Measurements from ENCODE around the gene TBC1D24.
A peak's percentile ranks its signal among the peaks of the same experiment; 100 is the strongest.
"Not testable (repeated sequence)": the region's sequence is repeated elsewhere in the genome, so short reads cannot be mapped to it uniquely, and the experiment has no call there.

Gene TBC1D24

DNA sequence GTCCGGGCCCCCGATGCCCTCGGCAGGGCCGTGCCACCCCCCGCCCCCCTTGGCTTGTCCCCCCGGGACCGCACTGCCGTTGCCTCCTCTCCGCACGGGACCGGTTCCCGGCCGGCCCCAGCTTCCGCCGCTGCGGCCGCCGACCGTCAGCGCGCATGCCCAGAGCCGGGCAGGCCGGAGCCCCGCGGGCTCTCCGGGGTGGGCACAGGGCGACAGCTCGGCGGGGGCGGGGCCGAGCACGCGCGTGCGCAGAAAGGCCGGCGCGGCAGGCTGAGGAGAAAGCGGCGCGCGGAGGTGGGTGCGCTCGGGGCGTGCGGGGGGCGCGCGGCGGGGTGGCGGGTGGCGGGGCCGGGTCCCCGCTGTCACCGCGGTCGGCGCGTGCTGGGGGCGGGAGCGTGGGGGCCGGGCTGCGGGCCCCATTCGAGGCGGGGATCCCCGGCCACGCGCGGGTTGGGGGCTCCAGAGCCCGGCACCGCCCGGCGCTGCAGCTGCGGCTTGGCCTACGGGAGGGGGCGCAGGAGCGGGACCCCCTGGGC is at the start of gene TBC1D24:
TBC1D24 (plus strand) TSS at position 251 of the 536 bp plus-strand sequence. CDS start 21,022 bp downstream, outside the sequence.
- peak; percentile 72 for DNase-seq

GRCh38 chr16:2425825-2426430 is 49.0 kb upstream of the TBC1D24 start:
- DNase-seq, result no peak

- no peak for DNase-seq
Measured at GRCh38 chr16:2426941-2427361, 48.0 kb upstream of the TBC1D24 start.

GRCh38 chr16:2427526-2427925 is 47.4 kb upstream of the TBC1D24 start:
- no peak for DNase-seq

DNA sequence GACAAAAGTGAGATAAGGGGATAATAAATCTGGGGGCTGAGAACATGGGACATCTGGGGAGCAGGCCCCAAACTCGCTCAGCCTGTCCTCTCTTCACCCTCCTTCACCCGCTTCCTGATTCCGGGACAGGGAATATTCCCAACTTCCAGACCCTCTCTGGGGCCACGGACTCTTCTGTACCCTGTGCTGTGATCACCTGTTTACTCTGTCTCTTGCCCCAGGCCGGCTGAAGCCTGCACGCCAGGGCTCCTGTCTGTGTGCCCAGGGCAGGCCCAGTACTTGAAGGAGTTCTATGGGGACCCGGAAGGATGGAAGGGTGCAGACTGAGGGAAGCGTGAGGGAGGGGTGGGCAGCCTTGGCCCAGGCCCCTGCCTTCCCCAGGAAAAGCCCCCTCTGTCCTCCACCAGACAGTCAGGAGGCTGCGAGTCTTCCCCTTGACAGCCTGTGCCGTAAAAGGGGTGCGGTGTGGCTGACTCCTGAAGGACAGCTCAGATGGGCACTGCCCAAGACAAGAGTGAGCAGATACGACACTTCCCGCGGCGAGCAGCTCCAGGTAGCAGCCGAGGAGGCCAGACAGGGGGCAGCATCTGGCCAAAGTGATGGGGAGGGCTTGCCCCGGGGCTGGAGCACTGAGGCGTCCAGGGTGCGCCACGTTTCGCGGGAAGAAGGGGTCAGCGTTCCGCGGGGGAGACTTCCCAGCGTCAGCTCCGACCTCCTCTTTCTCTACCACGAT is 46.7 kb upstream of the TBC1D24 start:
- DNase-seq, result no peak

DNA sequence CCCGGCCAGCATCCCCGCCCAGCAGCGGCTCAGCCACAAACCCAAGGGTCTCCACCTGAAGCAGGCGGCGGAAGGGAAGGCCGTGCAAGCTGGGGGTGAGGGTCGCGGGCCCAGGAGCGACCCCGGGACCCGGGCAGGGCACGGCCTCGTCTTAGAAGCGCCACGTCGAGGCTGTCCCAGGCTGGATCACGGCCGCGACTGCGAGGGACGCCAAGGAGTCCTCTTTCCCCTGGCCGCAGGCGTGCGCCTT is 46.2 kb upstream of the TBC1D24 start:
- DNase-seq, result no peak

DNA sequence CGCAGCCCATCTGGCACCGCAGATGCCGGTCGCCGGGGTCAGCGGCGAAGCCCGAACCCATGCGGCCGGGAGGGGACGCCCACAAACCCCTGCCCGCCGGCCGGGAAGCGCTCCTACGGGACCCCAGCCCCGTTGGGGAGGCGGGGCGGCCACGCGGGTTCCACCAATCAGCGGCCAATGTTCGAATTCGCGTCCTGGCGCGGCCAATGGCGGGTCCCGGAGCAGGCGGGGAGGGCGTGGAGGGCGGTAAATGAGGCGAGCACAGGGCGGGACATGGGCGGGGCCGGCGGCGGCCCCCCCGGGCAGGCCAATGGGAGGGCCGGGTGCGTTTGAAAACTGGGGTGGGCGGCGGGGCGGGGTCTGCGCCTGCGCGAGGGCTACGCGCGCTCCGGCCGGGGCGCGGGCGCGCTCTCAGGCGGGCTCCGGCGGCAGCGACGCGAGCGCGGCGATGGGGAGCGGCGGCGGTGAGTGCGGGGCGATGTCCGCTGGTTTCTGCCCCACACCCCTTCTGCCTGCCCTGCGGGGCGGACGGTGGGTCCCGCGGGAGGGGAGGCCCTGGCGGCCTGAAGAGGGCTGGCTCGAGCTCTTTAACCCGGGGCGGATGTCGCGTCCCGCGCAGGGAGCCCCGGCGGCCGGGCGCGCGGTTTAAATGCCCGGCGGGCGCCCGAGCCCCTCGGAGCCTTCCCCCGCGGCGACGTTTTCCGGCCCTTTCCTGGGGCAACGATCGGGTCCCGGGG is 45.7 kb upstream of the TBC1D24 start, which contains the start of gene CCNF:
CCNF (plus strand) TSS at position 414 of the 737 bp plus-strand sequence; CDS start at position 449, 35 bp downstream.
- peak; percentile 91 for DNase-seq

DNA sequence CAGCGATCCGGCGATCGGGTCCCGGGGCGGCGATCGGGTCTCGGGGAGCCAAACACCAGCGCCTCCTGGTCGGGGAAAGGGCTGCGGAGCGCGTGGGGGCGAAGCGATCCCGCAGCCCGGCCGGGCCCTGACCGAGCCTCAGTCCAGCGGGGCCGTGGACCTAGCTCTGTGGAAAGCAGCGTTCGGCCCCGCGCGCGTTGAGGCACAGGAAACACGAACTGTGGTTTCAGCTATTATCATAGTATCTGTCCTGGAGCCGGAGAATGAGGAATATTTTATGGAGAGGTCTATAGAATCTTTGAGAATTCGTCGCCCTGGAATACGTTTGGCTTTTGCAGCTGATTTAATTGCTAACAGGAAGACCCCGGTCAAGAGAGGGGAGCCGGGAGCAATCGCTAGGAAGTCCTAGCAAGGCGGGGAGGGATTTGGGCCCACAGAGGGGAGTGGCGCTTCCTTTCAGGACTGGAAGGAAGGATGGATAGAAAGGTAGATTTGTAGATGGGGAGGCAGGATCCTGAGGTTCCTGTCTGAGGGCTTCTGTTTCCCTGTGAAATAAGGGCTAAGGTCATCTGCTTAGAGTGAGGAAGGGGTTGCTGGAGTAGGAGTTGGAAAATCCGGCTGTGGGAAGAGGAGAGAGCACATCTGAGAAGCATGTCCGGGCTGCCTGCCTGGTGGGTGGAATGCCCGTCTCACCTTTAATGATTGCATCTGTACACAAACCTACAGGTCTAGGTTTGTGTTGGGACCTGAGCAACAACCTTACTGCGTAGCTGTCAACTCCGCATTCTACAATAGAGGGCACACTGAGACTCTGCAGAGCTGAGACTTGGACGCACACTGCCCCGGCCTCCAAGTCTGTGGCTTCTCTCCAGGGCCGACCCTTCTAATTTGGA is 44.9 kb upstream of the TBC1D24 start:
- no peak for DNase-seq

DNA sequence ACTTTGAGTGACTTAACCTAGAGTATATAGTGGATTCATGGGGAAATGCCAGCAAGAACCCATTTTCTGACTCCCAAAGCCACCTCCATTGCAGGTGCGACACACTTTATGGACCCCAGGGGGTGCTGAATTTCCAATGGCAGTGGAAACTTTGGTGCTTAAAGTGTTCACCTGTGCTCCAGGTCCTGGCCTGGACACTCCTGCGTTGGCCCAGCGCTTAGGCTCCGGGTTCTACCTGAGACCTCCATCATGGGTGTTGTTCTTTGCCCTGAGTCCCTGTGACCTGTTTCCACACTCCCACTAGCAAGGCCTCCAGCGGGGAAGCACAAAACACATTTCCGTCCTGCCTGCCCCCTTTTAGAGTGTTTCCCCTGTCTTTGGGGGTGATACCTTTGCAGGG is 42.6 kb upstream of the TBC1D24 start:
- no peak for DNase-seq

- no peak for DNase-seq
Measured at GRCh38 chr16:2432801-2433505, 42.0 kb upstream of the TBC1D24 start.

DNA sequence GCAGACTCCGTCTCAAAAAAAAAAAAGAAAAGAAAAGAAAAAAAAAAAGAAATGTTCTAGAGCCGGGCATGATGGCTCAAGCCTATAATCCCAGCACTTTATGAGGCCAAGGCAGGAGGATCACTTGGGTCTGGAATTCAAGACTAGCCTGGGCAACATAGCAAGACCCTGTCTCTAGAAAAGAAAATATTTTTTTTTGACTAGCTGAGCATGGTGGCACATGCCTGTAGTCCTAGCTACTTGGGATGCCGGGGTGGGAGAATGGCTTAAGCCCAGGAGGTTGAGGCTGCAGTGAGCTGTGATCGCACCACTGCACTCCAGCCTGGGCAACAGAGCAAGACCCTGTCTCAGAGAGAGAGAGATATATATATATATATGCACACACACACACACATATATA is 39.7 kb upstream of the TBC1D24 start:
- not testable (repeated sequence) for DNase-seq

DNA sequence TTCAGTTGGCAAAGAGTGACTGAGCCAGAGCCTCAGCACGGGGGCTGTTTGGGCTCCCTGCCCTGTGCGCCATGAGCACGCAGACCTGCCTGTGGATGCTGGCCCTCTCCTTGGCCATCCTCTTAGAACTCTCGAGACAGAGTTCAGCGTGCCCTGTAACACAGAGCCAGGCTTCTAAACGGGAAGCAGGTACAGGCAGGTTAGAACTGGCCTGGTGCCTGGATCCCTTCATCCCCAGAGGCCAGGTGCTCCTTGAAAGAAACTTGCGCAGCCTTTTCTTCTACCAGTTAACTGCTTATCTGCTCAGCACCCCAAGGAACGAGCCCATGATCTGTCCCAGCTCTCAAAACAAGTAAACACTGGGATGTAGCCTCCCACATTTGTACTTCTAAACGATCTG is 38.8 kb upstream of the TBC1D24 start:
- DNase-seq, result no peak

DNA sequence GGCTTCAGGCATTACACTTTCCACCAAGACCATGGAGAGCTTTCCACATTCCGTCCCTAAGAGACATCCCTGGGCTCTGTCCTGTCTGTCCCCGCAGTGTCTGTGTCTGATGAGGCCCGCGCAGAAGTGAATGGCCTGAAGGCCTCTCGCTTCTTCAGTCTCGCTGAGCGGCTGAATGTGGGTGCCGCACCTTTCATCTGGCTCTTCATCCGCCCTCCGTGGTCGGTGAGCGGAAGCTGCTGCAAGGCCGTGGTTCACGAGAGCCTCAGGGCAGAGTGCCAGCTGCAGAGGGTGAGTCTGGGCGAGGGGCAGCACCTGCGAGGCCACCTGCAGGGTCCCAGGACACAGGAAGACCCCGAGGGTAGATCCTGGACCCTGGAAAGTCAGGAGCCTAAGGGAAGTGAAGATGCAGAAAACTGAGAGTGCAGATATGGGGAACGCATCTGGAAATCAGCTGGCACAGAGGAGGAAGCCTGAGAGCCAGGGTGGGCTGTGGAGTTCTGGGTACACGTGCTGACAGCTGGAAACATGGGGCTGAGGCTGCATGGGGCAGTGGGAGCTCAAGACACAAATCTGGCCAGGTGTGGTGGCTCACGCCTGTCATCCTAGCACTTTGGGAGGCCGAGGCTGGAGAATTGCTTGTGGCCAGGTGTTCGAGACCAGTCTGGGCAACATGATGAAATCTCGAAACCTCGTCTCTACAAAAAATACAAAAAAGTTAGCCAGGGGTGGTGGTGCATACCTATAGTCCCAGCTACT is 37.7 kb upstream of the TBC1D24 start:
- DNase-seq, result no peak

DNA sequence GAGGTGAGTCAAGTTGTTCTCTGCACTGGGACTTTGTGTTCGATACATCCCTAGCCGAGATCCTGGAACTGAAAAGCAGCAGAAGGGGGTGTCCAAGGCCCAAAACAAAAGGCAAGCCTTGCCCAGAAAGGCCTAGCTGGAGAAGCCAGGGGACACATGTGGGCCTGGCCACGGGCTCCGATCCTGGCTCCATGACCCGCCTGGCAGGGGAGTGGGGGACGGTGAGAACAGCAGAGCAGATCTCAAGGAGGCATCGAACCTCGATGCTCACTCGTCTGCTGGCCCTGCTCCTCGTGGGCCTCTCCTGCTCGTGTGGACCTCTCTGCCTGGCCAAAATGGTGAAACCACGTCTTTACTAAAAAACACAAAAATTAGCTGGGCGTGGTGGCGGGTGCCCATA is 36.8 kb upstream of the TBC1D24 start:
- DNase-seq, result no peak

- DNase-seq, result no peak
Measured at GRCh38 chr16:2439598-2439997, 35.3 kb upstream of the TBC1D24 start.

- DNase-seq, result not testable (repeated sequence)
Measured at GRCh38 chr16:2441143-2441804, 33.7 kb upstream of the TBC1D24 start.

GRCh38 chr16:2443555-2443954 is 31.4 kb upstream of the TBC1D24 start:
- DNase-seq, result no peak

- DNase-seq, result no peak
Measured at GRCh38 chr16:2447920-2448583, 26.9 kb upstream of the TBC1D24 start.

DNA sequence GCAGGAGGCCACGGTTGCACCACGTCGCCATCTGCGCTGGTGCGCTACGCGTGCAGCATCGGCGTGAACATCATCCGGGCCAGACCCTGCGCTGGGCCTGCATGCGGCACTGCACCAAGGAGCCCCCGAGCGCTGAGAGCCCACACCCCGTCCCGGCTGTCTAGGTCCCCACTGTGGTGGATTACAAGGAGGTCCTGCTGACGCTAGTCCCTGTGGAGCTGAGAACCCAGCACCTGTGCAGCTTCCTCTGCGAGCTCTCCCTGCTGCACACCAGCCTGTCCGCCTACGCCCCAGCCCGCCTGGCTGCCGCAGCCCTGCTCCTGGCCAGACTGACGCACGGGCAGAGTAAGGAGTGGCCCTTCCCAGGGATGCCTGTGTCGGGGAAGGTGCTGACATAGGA is 25.8 kb upstream of the TBC1D24 start:
- no peak for DNase-seq

- no peak for DNase-seq
Measured at GRCh38 chr16:2450535-2450934, 24.4 kb upstream of the TBC1D24 start.
